ENCODE data around the gene LAMC1.
"Not testable (repeated sequence)": the region's sequence is repeated elsewhere in the genome, so short reads cannot be mapped to it uniquely, and the experiment has no call there.

The LAMC1 gene

DNA sequence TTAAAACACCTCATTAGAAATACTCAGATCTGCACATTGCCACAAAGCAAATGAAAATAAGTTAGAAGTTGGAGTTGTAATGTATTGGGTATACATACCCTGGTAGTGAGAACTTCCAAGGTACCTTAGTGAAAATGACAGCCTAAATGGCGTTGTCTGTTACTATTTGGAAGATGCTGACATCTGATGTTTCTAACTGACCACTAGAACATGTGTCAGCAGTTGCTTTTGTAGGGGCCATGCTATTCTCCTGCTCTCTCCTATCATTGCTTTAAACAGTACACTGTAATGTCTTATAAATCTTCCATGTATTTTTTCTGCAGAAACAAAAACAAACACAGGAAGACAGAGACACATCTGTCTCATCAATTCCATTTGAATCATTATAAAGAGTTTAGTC lies 40.1 kb downstream of the LAMC1 start:
- in situ Hi-C loops (cut with HindIII; ENCODE audit: low sequenced_read_pairs) = no loop called here
- H3K4me3 ChIP-seq (ENCODE audit: low read depth, low read length) = no peak overlapping the region
- DNase-seq (ENCODE audit: low read depth) = no peak
- TF ChIP-seq, protein P1, sequence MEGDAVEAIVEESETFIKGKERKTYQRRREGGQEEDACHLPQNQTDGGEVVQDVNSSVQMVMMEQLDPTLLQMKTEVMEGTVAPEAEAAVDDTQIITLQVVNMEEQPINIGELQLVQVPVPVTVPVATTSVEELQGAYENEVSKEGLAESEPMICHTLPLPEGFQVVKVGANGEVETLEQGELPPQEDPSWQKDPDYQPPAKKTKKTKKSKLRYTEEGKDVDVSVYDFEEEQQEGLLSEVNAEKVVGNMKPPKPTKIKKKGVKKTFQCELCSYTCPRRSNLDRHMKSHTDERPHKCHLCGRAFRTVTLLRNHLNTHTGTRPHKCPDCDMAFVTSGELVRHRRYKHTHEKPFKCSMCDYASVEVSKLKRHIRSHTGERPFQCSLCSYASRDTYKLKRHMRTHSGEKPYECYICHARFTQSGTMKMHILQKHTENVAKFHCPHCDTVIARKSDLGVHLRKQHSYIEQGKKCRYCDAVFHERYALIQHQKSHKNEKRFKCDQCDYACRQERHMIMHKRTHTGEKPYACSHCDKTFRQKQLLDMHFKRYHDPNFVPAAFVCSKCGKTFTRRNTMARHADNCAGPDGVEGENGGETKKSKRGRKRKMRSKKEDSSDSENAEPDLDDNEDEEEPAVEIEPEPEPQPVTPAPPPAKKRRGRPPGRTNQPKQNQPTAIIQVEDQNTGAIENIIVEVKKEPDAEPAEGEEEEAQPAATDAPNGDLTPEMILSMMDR (IDR thresholded peaks at IDR 0.05; ENCODE audit: low read depth, low read length, missing control alignments) = no peak

GRCh38 chr1:183065168-183065706 lies 42.0 kb downstream of the LAMC1 start:
- no peak overlapping the region for H3K4me3 ChIP-seq (ENCODE audit: low read depth, low read length)
- in situ Hi-C loops (cut with HindIII; ENCODE audit: low sequenced_read_pairs) = no loop called here
- TF ChIP-seq, protein P1 (IDR thresholded peaks at IDR 0.05; ENCODE audit: low read depth, low read length, missing control alignments) = no peak
- DNase-seq (ENCODE audit: low read depth) = no peak

DNA sequence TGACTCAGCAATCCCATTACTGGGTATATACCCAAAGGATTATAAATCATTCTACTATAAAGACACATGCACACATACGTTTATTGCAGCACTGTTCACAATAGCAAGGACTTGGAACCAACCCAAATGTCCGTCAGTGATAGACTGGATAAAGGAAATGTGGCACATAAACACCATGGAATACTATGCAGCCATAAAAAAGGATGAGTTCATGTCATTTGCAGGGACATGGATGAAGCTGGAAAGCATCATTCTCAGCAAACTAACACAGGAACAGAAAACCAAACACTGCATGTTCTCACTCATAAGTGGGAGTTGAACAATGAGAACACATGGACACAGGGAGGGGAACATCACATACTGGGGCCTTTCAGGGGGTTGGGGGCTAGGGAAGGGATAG lies 43.2 kb downstream of the LAMC1 start:
- in situ Hi-C loops (cut with HindIII; ENCODE audit: low sequenced_read_pairs); H3K4me3 ChIP-seq (ENCODE audit: low read depth, low read length); DNase-seq (ENCODE audit: low read depth): not testable (repeated sequence)

DNA sequence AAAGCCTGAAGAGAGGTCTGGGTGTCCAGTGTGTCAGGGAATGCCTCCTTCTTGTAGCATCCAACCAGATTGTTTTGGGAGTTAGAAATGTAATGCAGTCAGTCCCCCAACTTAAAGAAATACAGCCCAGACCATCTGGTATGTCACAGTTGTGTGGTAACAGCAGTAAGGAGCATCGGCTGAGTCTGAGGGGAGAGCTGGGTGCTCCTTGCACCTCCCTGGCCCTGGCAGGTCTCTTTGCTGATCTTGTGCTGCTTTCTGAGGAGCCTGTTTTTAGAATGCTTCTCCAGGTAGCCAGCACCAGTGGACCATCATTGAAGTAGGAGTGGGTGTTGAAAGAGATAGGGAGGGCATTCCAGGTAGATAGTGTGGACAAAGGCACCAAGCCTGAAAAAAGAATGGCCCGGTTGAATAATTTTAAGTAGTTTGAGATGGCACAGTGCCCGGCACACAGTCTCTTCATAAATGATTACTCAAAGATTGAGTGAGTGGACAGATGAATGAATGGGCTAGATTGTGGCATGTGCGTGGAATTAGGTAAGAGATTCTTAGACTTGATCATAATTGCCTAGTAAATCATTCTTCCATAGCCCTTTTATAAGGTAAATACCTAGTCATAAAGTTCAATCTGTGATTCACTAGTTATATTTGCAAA lies 46.5 kb downstream of the LAMC1 start:
- no peak for DNase-seq (ENCODE audit: low read depth)
- H3K4me3 ChIP-seq (ENCODE audit: low read depth, low read length) = no peak overlapping the region
- in situ Hi-C loops (cut with HindIII; ENCODE audit: low sequenced_read_pairs) = no loop called here
- TF ChIP-seq, protein P1 (IDR thresholded peaks at IDR 0.05; ENCODE audit: low read depth, low read length, missing control alignments) = no peak

DNA sequence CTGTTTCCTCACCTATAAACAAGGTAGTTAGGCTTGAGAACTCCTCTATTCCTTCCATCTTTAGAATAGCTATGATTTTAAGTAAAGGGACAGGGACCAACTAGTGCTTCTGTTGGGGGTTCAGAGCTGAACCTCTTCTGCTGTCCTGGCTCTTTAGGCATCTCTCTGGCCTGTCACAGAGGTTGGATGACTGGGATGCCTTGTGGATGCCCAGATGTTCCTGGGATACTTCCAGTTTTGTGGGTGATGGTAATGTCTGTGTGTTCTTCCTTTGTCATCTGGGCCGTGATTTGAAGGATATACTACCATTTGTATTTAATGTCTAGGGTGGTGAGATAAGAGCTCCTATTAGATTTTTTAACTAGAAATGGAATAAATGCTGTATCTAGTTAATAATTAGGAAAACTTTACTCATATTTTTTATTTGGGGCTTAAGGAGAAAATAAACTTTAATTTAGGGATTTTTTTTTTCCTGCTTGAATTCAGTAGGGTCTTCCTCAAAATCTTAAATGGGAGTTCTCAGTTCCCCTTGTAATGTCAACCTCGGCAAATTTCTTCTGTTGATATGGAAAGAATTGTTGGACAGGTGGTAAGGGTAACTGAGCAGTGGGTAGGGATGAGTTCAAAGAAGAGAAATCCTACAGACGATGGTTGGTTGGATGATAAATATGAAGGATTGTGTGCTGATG lies 47.2 kb downstream of the LAMC1 start:
- no peak for DNase-seq (ENCODE audit: low read depth)
- TF ChIP-seq, protein P1 (IDR thresholded peaks at IDR 0.05; ENCODE audit: low read depth, low read length, missing control alignments) = no peak
- in situ Hi-C loops (cut with HindIII; ENCODE audit: low sequenced_read_pairs) = no loop called here
- no peak overlapping the region for H3K4me3 ChIP-seq (ENCODE audit: low read depth, low read length)

- in situ Hi-C loops (cut with HindIII; ENCODE audit: low sequenced_read_pairs) = no loop called here
- no peak overlapping the region for H3K4me3 ChIP-seq (ENCODE audit: low read depth, low read length)
- TF ChIP-seq, protein P1 (IDR thresholded peaks at IDR 0.05; ENCODE audit: low read depth, low read length, missing control alignments) = no peak
- peak; percentile 81 for DNase-seq (ENCODE audit: low read depth)
Measured at GRCh38 chr1:183070923-183071618, 47.9 kb downstream of the LAMC1 start.

- in situ Hi-C loops (cut with HindIII; ENCODE audit: low sequenced_read_pairs); H3K4me3 ChIP-seq (ENCODE audit: low read depth, low read length); DNase-seq (ENCODE audit: low read depth): not testable (repeated sequence)
Measured at GRCh38 chr1:183072595-183072994, 49.4 kb downstream of the LAMC1 start.

Data from astrocyte of the cerebellum (primary cell).